Measurements from ENCODE around the gene MDFIC.
"Not testable (repeated sequence)": the region's sequence is repeated elsewhere in the genome, so short reads cannot be mapped to it uniquely, and the experiment has no call there.

The MDFIC gene, protein sequence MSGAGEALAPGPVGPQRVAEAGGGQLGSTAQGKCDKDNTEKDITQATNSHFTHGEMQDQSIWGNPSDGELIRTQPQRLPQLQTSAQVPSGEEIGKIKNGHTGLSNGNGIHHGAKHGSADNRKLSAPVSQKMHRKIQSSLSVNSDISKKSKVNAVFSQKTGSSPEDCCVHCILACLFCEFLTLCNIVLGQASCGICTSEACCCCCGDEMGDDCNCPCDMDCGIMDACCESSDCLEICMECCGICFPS

DNA sequence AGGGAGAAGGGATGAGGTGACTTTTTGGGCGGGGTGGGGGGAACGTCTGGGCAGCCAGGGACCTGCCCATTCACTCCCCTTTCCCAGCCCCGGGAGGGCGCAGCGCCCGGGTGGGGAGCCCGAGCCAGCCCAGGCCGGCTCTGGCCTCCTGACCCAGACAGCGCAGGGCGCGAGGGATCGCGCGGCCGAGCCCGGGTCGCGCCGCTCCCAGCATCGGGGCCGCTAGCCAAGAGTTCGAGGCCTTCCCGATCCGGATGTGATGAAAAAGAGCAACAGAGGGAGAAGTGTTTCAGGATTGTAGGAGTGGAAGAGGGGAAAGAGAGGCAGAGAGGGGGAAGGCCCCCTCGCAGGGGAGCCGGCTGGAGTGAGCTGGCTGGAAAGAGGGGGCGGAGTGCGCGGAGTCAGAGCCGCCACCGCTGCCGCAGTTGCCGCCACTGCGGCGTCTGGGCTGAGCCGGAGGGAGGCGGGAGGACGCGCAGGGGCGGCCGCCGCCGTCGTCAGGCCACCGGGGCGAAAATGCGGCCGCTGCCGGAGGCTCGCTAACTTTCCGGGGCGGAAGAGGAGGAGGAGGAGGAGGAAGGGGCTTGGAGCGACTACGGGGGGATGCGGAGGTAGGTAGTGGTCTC lies at the start of gene MDFIC:
TSS of gene MDFIC (plus strand) at position 69 of the 626 bp plus-strand sequence. CDS start 940 bp downstream, outside the sequence.
- no peak for DNase-seq

- DNase-seq: no peak
These were observed 47.7 kb upstream of the MDFIC start for GRCh38 chr7:114874170-114874569.

GRCh38 chr7:114875186-114875585 lies 46.7 kb upstream of the MDFIC start:
- DNase-seq: no peak

DNA sequence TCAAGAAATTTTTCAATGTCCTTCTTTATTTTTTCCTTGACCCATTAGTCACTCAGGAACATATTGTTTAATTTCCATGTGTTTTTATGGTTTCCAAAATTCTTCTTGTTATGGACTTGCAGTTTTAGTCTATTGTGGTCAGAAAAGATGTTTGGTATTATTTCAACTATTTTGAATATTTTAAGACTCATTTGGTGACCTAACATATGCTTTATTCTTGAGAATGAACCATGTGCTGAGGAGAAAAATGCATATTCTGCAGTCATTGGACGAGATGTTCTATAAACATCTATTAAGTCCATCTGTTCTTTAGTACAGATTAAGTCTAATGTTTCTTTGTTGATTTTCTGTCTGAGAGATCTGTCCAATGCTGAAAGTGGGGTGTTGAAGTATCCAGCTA lies 42.3 kb upstream of the MDFIC start:
- DNase-seq: no peak

DNA sequence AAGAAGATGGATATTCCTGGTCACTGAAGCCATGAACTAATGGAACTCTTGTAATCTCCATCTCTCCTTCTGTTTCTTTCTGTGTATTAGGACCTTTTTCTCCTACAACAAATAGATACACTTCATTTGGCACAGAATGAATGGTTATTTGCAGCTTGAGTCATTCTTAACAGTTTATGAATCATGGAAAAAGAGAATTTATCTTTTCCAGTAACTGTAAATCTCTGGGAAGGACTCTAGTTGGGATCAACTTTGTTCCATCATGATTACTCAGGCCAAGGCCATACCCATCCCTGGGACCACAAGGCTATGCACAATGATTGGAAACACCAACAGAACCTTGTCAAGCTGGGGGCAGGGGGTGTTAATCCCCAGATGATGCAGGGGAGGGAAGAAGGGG lies 36.1 kb upstream of the MDFIC start:
- DNase-seq: peak; percentile 20

GRCh38 chr7:114886241-114886640 lies 35.7 kb upstream of the MDFIC start:
- DNase-seq: no peak

- DNase-seq: not testable (repeated sequence)
These were observed 32.8 kb upstream of the MDFIC start for GRCh38 chr7:114889116-114889515.

- DNase-seq: peak; percentile 87
These were observed 32.1 kb upstream of the MDFIC start for GRCh38 chr7:114889646-114890285.

DNA sequence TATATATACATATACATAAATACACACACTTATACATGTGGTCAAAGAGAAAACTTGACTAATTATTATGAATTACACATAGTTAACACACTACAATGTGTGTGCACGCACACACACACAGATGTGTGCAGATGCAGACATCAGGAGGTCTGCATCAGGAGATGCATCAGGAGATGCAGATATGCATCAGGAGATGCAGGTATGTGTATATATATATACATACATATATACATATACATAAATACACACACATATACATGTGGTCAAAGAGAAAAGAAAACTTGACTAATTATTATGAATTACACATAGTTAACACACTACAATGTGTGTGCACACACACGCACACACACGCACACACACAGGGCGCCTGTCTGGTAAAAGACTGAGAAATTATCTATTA lies 31.3 kb upstream of the MDFIC start:
- DNase-seq: no peak

DNA sequence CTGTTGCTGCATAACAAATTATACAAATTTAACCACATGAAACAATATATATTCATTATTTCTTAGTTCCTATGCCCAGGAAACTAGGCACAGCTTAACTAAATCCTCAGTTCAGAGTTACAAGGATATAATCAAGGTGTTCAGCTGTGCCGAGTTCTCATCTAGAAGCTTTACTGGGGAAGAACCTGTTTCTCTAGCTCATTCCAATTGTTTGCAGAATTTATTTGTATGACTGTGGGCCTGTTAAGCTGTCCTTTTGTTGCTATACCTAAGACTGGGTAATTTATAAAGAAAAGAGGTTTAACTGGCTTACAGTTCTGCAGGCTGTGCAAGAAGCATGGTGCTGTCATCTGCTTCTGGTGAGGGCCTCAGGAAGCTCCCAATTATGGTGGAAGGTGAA lies 21.8 kb upstream of the MDFIC start:
- DNase-seq: no peak

DNA sequence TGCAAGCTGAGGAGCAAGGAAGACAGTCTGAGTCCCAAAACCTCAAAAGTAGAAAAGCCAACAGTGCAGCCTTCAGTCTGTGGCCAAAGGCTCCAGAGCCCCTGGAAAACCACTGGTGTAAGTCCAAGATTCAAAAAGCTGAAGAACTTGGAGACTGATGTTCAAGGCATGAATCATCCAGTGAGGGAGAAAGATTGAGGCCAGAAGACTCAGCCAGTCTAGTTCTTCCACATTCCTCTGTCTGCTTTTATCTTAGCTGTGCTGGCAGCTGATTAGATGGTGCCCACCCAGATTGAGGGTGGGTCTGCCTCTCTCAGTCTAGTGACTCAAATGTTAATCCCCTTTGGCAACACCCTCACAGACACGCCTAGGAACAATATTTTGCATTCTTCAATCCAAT lies 20.1 kb upstream of the MDFIC start:
- peak; percentile 76 for DNase-seq

DNA sequence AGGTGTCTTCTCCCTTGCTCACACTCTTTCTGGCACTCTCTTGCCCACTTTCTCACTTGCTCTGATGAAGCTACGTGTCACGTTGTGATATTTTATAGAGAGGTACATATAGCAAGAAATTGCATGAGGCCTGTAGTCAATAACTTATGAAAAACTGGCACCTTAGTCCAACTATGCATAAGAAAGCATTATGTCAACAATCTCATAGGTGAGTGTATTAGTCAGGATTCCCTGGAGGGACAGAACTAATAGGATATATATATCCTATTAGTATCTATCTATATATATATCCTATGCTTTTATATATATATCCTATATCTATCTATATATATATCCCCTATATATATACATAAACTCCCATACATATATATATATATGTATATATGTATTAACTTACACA lies 18.8 kb upstream of the MDFIC start:
- no peak for DNase-seq

DNA sequence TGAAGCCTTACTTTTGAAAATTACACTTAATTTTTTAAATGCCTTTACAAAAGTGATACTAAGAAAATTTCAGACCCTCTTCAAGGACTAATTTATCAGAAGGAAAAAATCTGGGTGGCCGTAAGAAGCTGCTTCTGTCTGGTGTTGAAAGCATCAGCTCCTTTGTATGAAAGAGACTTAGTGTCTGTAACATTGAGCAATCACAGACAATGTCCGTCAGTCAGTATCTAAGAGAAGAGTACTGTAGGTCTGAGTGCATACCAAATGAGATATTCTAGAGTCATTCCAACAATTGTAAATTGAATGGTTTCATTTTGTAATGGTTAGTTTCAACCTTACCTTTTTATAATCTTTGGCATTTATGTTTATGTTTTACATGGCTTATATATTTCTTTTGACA lies 11.1 kb upstream of the MDFIC start:
- DNase-seq: peak; percentile 38

DNA sequence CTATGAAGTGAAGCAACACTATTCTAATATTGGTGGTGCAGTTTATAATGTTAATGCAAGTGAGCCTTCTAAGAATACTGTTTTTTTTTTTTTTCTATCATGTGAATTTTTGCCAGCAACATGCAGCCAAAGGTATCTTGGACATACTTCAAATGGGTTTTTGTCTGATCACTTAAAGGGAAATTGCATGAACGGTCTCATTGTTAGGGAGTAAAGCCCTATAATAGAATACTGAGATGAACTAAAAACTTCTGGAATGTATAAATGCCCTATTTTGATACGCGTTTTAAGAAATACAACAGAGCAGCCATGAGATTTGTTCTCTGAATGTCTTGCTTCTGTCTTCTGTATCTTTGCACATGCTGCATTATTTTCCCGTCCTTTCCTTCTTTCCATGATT lies 10.5 kb upstream of the MDFIC start:
- DNase-seq: no peak

GRCh38 chr7:114916261-114916892 lies 5.5 kb upstream of the MDFIC start:
- DNase-seq: no peak

GRCh38 chr7:114917211-114917839 lies 4.6 kb upstream of the MDFIC start:
- no peak for DNase-seq

DNA sequence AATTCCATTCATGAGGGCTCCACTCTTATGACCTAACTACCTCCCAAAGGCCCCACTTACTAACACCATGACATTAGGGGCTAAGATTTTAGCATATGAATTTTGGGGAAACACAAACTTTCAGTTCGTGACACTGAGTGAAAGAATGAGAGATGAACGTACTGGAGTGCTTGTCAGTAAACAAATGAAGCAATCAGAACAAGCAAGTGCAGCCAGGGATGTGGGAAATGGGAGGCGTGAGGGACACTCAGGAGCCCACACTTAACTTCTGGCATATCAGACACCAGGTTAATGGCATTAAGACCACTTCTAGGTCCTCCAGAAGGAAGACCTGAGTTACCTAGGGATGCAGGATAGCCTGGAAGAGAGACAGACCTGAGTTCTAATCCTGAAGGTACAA lies 2.3 kb upstream of the MDFIC start:
- DNase-seq: no peak

GRCh38 chr7:114921631-114922025 lies 266 bp upstream of the MDFIC start:
- DNase-seq: no peak

DNA sequence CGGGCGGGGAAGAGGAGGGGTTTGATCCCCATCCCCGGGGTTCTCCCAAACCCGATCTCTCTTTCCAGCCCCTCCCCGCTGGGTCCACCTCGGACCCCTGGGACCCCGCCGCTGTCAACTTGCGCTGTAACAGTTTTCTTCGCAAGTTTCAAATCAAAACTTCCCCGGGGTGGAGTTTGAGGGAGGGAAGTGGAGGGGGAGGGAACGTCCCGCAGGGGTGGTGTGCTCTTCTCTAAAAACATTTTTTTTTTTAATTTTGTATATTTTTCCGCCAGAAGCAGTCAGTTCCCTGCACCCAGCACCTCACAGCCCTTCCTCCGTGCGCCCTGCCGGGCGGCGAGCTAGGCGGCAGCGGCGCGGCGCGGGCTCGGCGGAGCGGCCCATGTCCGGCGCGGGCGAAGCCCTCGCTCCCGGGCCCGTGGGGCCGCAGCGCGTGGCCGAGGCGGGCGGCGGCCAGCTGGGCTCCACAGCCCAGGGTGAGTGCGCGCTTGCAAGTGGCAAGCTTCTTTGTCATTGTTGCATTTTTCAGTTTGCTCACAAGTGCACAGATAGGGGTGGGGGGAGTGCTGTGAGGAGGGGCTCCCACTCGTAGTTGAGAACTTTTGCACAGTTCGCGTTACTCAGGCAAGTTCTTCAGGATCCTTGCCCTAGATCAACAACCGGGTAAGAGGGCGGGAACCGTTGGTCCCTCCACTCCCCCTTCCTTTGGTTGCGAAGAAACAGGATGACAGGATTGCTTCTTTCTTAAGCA lies 933 bp downstream of the MDFIC start:
- DNase-seq: peak; percentile 17

GRCh38 chr7:114923403-114923713 lies 1.5 kb downstream of the MDFIC start:
- no peak for DNase-seq

DNA sequence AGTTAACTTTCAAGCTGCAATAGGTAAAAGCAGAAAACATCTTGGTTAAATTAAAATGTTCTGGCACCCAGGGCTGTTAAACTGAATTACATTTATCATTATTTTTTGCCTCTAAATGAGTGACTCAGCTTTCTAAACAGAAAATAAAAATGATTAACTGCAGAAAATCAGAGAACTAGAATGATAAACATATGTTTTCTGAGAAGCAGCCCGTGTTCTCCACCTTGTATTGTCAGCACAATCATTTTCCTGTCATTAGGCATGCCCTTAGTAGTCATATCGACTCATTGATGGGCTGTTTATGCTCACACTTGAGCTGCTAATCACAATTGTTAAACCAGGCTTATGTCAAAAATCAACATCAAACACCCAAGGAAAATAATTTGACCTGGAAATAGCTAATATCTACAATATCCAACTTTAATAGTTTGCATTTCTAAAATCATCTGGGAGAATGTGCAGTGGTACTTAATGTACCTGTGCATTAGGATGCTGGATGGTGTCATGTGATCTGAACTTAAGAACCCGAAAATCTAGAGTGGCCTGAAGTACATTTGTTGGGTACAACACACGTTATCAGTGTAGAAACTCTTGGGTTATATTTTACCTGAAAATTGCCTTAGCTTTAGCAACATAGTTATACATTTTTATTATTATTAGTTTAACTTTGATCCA lies 2.3 kb downstream of the MDFIC start:
- DNase-seq: no peak

- no peak for DNase-seq
These were observed 3.5 kb downstream of the MDFIC start for GRCh38 chr7:114925434-114925833.
